RPMI7951 (cell line): ENCODE data around the gene TAAR6. TPM values are rescaled to one million over a fixed set of nuclear protein-coding genes. Genes with fewer than 3 reads are reported as not detected.
A peak's percentile ranks its signal among the peaks of the same experiment; 100 is the strongest.
"Not testable (repeated sequence)": the region's sequence is repeated elsewhere in the genome, so short reads cannot be mapped to it uniquely, and the experiment has no call there.

Source experiments
- DNase-seq: peaks from one replicate; pipeline ENCODE4 v3.0.0-alpha.2; 2012; ENCODE audit warnings: low read depth
- total RNA-seq: library from RNA; depleted of rRNA; stranded (reverse); fragments of >200 nt; shearing (Covaris generic); gene quantifications from 2 replicates; pipeline ENCODE4 v1.2.3, GENCODE V29; 2014; rRNA removed

Gene TAAR6
- total RNA-seq, 1 experiment from 2014 or later, result not detected

DNA sequence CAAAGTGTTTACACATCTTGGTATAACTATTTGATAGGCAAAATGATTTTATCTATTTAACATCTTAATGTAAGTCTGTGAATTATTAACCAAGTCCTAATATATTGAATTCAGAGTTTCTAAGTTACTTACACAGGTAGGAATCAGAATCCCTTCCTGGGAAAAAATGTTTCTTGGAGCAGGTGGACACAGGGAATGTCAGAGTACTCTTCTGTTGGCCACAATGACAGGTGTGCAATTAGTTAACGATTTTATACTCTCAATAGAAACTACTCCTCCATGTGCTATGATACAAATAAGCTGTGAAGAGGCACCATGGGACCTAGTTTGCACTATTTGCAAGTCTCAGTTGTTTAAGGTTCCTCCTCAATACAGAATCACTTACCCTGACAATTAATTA lies 20.2 kb downstream of the TAAR6 start:
- no peak for DNase-seq

DNA sequence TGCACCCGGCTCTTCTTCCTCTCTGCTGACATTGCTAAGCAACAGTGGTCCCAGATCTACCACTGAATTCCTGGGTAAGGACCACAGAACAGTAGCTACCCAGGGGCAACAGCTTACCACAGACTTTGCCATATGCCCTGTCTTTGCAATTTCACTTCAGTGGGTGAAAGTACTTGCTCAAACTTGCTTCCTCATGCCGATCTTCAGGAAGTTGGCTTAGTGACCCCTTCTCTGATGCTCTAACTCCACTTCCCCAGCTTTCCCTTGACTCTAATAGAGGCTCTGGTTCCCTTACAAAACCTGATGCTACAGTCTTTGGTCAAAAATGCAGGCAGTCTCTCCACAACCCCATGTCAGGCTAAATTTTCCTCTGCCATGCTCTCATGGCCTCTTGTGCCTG lies 22.7 kb downstream of the TAAR6 start:
- no peak for DNase-seq

DNA sequence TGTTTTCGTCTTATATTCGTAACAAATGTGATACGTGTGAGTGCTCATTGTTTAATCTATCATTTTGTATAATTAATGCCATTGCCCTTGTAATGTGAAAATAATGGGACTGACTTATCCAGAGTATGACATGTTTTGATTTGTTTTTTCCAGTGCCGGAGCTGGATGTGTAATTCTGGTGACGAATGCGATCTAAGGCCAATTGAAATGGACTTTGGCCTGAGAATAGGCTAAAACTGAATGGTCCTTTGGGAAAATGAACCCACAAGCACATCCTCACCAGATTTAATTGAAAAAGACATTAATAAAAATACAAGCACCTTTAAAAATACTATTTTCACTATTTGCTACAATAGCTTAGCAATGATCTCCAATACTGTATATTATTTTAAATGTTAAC lies 26.1 kb downstream of the TAAR6 start:
- DNase-seq, result no peak

DNA sequence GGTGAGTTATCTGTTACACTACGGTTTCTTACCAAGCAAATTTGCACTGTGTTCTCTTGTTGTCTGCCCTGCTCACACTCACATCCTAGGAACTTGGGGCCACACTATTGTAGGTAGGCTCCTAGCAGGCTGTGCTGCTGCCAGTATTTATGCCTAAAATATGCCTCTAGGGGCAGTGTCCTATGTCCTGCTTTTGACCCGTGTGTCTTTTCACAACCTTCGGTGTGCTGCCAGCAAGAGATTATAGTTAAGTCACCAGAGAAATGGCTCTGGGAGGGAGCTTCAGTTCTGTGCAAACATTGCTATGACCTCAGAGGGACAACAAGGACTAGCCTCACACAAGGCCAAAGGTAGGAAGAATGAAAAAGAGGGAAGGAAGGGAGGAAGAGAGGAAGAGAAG lies 28.4 kb downstream of the TAAR6 start:
- DNase-seq, result peak; percentile 15

- DNase-seq, result not testable (repeated sequence)
These were observed 30.8 kb downstream of the TAAR6 start for GRCh38 chr6:132600900-132601299.

DNA sequence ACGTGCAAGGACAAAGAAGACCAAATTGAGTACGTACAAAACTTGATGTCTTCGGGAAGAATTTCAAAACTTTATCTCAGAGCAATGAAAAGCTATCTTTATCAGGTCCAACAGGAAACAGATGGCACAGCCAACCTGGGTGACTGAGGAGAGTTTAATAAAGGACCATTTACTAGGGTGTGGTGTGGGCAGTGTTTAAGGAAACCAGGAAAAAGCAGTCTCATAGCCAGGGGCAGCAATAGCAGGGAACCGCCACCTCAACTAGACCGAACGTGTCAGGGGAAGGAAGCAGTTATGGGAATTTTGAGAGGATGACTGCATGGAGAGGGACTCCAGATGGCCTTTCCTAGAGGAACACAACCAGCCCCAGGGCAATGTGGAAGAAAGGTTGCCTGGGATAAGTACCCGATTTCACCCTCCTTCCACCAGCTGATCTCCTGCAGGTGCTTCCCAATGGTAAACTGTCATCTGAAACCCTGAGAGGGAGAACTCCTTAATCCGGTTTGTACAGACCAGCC lies 34.6 kb downstream of the TAAR6 start:
- no peak for DNase-seq

DNA sequence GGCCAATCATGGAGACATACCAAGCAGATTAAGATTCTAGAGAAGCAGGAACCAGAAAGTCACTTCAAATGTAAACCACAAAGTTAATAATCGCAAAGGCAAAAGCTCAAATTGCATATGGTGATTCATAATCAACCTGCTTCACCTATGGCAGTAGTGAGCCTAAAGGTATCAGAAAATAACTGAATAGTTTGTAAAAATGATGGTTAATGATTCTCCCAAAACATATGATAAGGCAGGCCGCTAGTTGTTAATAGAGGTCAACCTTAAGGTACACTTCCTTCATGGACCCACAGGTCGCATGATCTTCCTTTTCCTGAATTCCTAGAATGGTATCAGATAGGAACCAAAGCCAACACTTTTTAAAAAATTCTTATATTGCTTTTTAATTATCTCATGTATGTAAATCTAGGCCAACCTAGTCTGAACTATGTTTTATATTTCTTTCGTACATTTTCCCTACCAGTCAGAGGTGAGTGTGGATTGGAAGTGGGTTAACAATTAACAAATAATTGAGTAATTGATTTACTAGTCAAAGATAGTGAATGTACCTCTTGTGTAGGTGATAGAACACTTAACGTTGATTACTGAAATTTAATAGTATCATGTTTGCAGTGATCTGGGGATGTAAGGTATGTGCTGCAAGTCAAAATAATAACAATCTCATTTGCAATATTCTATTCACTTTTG lies 37.6 kb downstream of the TAAR6 start:
- DNase-seq, result no peak

DNA sequence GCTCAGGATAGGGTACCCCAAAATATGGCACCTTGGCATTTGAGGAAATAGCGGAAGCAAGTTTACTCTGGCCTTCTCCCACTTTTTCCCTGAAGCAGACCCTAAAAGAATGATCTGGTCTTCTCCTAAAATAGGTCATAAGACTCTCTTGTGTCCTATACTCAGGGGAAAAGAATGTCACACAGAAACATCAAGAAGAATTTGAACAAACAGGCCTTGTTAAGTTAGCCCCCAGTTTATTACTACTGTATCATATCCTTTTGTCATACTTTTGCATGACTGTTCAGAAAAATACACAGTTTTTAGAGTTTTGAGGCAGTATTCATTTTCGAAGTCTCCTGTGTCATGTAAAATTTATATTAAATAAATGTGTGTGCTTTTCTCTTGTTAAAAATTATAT lies 41.5 kb downstream of the TAAR6 start:
- no peak for DNase-seq

GRCh38 chr6:132612449-132613108 lies 42.5 kb downstream of the TAAR6 start:
- DNase-seq, result no peak

DNA sequence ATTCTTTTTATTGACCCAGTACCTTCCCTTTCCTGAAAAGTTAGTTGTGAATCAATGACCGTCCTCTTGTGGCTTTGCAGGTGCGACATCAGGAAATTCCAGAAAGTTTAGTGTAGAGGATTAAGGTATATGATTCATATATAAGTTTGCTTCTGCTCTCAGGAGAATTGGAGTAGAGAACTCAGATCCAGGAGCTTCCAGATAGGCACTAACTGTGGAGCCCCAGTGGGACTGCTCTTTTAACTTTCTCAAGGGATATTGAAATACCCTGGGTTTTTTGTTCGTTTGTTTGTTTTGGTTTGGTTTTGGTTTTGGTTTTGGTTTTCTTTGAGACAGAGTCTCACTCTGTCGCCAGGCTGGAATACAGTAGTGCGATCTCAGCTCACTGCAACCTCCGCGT lies 44.4 kb downstream of the TAAR6 start:
- DNase-seq, result peak; percentile 18

DNA sequence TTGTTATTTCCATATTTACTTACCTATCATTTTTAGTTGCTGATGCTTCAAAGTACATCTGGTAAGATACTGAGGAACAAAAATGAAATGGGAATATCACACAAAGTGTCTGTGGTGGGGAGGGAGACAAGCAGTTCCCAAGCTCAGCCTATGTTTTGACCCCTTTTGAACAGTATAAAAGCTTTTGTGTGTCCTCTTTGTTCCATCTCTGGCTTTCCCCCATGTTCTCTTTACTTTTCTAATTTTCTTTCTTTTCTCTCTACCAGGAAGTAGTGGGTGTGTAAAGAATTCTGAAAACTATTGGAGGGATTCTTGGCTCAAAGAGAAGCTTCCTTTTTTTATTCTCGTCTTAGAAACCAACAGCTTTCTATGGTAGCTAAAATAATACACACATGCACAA lies 46.6 kb downstream of the TAAR6 start:
- no peak for DNase-seq

Other genes with a start within 250 kb of the TAAR6 start
- 96.5 and 109 TPM in 2 replicates for gene MOXD1, start 168.8 kb upstream of the TAAR6 start, total RNA-seq
- 24.3 and 27.2 TPM in 2 replicates for gene STX7, start 57.2 kb upstream of the TAAR6 start, total RNA-seq
- gene TAAR9, start 32.0 kb upstream of the TAAR6 start, total RNA-seq, result not detected in 2 replicates
- gene TAAR8, start 17.6 kb upstream of the TAAR6 start, total RNA-seq, result not detected in 2 replicates
- gene TAAR5, start 19.4 kb downstream of the TAAR6 start, total RNA-seq, result not detected in 2 replicates
- gene TAAR2, start 54.0 kb downstream of the TAAR6 start, total RNA-seq, result not detected in 2 replicates
- not detected in 2 replicates for gene TAAR1, start 88.9 kb downstream of the TAAR6 start, total RNA-seq
- 0.24 and 0.29 TPM in 2 replicates for gene VNN1, start 143.7 kb downstream of the TAAR6 start, total RNA-seq
- 0.12 and 0.29 TPM in 2 replicates for gene VNN2, start 187.6 kb downstream of the TAAR6 start, total RNA-seq
- gene SLC18B1, start 228.3 kb downstream of the TAAR6 start, total RNA-seq, result 14.6 and 14.9 TPM in 2 replicates
- gene RPS12, start 244.2 kb downstream of the TAAR6 start, total RNA-seq, result 2,174 and 2,304 TPM in 2 replicates